ENCODE data around the gene VPS35L.

VPS35L gene

GRCh38 chr16:19517424-19518089 lies 37.9 kb upstream of the VPS35L start:
- H3K4me3 ChIP-seq (ENCODE audit: low read depth, low read length), result no peak overlapping the region
- no peak for TF ChIP-seq CTCF (IDR thresholded peaks at IDR 0.05; ENCODE audit: low read depth, low read length, missing control alignments)
- in situ Hi-C loops (cut with HindIII; ENCODE audit: low sequenced_read_pairs), result loop anchor here (10.0 kb wide), 1 partner anchor 353 kb away; the partner anchor contains the start of gene SYT17
- DNase-seq (ENCODE audit: low read depth), result peak; percentile 9

GRCh38 chr16:19518388-19518787 lies 37.1 kb upstream of the VPS35L start:
- no peak overlapping the region for H3K4me3 ChIP-seq (ENCODE audit: low read depth, low read length)
- no peak for TF ChIP-seq CTCF (IDR thresholded peaks at IDR 0.05; ENCODE audit: low read depth, low read length, missing control alignments)
- in situ Hi-C loops (cut with HindIII; ENCODE audit: low sequenced_read_pairs), result loop anchor here (10.0 kb wide), 1 partner anchor 354 kb away; the partner anchor contains the start of gene SYT17
- no peak for DNase-seq (ENCODE audit: low read depth)

- no peak for TF ChIP-seq CTCF (IDR thresholded peaks at IDR 0.05; ENCODE audit: low read depth, low read length, missing control alignments)
- peak overlapping the region; percentile 73 for H3K4me3 ChIP-seq (ENCODE audit: low read depth, low read length)
- in situ Hi-C loops (cut with HindIII; ENCODE audit: low sequenced_read_pairs), result no loop called here
- no peak for DNase-seq (ENCODE audit: low read depth)
These were observed 34.6 kb upstream of the VPS35L start for GRCh38 chr16:19520861-19521331.

GRCh38 chr16:19521471-19522396 lies 33.8 kb upstream of the VPS35L start, which contains the start of gene GDE1:
GDE1 (minus strand) TSS chr16:19522098; CDS start chr16:19521964, 134 bp downstream.
- peak; percentile 37 for TF ChIP-seq CTCF (IDR thresholded peaks at IDR 0.05; ENCODE audit: low read depth, low read length, missing control alignments)

GRCh38 chr16:19522397-19522732 lies 33.1 kb upstream of the VPS35L start:
- no peak for TF ChIP-seq CTCF (IDR thresholded peaks at IDR 0.05; ENCODE audit: low read depth, low read length, missing control alignments)
- DNase-seq (ENCODE audit: low read depth), result no peak
- peak overlapping the region; percentile 73 for H3K4me3 ChIP-seq (ENCODE audit: low read depth, low read length)
- in situ Hi-C loops (cut with HindIII; ENCODE audit: low sequenced_read_pairs), result no loop called here

More at GRCh38 chr16:19521471-19522396, 33.8 kb upstream of the VPS35L start, which contains the start of gene GDE1:
- DNase-seq (ENCODE audit: low read depth), result peak; percentile 63
- peak within 1 kb of the TSS; percentile 73 for H3K4me3 ChIP-seq (ENCODE audit: low read depth, low read length)
- in situ Hi-C loops (cut with HindIII; ENCODE audit: low sequenced_read_pairs), result no loop called here

GRCh38 chr16:19522760-19523159 lies 32.7 kb upstream of the VPS35L start:
- no peak for DNase-seq (ENCODE audit: low read depth)
- in situ Hi-C loops (cut with HindIII; ENCODE audit: low sequenced_read_pairs), result no loop called here
- TF ChIP-seq CTCF (IDR thresholded peaks at IDR 0.05; ENCODE audit: low read depth, low read length, missing control alignments), result no peak
- H3K4me3 ChIP-seq (ENCODE audit: low read depth, low read length), result no peak overlapping the region
